ENCODE measurements around the gene MYBBP1A. TPM values are rescaled to one million over a fixed set of nuclear protein-coding genes. Genes with fewer than 3 reads are reported as not detected.

Gene MYBBP1A
- total RNA-seq, 1 experiment from 2014 or later: 174 TPM

GRCh38 chr17:4520060-4520893 is 34.9 kb downstream of the MYBBP1A start:
- DNase-seq (ENCODE audit: low read depth): no peak

- no peak for DNase-seq (ENCODE audit: low read depth)
Observed at GRCh38 chr17:4519361-4519788, 35.8 kb downstream of the MYBBP1A start.

GRCh38 chr17:4518901-4519300 is 36.3 kb downstream of the MYBBP1A start:
- no peak for DNase-seq (ENCODE audit: low read depth)

DNA sequence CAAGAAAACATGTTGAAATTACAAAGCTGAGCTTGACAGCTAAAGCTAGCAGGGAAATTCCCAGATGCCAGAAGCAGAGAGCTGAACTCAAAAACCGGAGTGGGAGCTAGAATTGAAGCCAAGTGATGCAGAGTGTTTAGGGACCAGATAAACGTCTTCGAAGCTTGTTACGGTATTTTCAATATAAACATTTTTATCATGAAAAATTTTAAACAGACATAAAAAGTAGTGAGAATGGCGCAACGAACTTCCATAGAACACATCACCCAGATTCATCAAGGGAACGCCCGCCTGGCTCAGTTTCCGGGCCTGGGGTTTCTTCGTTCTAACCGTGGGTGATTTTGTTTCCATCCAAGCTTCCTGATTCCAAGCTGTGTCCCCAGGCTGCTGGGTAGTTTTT is 38.4 kb downstream of the MYBBP1A start:
- DNase-seq (ENCODE audit: low read depth): no peak

- DNase-seq (ENCODE audit: low read depth): no peak
Observed at GRCh38 chr17:4515501-4515900, 39.7 kb downstream of the MYBBP1A start.

DNA sequence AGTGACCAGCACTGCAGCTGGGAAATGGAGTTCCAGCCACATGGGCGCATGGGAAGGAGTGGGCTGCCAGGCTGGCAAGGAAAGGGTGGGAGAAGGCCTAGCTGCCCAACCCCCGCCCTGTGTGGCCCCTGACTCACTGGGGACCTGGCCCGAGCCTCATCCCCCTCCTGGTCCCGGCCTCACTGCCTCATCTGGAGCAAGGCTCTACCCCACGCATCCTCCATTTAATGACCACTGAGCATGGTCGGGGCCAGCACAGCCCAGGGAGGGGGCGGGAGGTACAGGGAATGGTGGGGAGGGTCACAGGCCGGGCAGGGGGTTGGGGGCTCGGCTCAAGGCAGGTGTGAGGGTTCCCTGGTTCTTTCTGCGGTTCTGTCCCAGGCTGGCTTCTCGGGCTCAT is 40.4 kb downstream of the MYBBP1A start:
- no peak for DNase-seq (ENCODE audit: low read depth)

GRCh38 chr17:4514206-4514605 is 41.0 kb downstream of the MYBBP1A start:
- DNase-seq (ENCODE audit: low read depth): no peak

DNA sequence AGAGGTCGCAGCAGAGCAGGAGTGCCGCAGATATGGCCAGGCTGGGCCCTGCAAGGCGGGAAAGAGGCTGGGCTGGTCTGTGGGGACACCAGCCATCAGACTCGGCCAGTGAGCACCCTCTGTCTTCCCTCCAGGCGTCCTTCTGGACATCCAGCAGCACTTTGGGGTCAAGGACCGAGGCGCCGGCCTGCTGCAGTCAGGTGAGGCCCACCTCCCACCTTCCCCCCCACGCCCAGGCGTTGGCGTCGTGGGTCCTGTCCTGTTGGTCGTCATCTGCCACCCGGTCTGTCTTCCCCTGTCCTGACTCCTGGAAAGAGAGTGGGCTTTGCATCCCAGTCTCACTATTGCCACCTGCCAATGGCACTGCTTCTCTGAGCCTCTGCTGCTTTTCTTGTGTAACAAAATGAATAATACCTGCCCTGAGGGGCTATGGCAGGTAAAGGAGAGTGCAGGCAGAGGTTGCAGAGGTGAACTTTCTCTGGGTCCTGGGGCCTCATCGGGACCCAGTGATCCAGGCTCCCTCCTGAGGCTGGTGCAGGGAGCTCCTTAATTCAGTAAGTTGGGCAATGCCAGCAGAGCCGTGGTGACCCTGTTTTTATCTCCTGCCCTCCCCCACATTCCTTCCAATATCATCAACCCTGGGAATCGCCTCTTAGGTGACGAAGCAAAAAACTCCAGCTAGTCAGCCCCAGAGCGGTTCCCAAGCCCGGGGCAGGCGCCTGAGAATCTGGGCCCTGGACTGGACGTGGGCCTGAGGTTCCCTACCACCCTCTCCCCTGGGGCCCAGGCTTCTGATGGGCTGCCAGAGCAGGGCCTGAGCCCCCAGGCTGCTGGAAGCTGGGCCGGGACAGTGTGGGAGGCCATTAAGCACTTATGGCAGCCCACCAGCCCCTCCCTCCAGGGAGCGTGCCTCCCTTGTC is 41.8 kb downstream of the MYBBP1A start:
- DNase-seq (ENCODE audit: low read depth): no peak

DNA sequence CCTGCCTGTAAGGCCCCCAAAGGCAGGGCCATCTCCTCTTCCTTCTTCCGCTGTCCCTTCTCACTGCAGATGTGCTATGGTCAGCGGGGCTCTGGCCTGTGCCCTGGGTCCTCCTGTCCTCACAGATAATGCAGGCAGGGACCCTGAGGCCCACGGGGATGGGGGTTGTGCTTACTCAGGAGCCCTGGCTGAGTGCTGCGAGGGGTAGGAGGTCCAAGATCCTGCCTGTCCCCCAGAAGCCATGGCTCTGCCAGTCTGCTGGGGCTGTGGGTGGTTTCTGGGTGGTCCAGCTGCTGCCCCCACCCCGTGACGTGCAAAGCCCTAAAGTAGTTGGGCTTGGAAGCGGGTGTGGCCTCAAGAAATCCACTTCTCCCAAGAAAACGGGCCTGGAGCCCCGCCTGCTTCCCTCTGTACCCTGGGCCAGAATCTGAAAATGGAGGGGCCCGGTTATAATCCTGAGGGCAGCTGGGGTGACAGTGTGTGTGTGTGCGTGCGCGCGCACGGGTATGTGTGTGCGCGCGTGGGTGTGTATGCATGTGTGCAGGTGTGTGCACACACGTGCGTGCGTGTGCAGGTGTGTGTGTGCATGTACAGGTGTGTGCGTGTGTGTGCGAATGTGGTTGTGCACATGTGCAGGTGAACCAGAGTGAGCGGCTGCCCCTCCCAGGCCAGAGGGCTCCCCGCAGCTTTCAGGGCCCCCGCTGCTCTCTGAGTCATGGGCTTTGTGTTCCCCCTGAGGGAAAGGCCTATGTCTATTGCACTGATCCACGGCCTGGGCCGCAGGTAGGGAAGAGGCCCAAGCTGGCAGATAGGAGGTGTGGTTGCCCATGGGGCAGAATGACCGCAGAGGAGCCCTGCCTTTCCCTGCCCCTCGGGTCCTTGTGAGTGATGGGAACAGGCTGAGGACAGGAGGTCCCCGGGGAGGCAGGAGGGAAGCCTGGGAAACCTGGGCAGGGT is 42.8 kb downstream of the MYBBP1A start:
- DNase-seq (ENCODE audit: low read depth): no peak

DNA sequence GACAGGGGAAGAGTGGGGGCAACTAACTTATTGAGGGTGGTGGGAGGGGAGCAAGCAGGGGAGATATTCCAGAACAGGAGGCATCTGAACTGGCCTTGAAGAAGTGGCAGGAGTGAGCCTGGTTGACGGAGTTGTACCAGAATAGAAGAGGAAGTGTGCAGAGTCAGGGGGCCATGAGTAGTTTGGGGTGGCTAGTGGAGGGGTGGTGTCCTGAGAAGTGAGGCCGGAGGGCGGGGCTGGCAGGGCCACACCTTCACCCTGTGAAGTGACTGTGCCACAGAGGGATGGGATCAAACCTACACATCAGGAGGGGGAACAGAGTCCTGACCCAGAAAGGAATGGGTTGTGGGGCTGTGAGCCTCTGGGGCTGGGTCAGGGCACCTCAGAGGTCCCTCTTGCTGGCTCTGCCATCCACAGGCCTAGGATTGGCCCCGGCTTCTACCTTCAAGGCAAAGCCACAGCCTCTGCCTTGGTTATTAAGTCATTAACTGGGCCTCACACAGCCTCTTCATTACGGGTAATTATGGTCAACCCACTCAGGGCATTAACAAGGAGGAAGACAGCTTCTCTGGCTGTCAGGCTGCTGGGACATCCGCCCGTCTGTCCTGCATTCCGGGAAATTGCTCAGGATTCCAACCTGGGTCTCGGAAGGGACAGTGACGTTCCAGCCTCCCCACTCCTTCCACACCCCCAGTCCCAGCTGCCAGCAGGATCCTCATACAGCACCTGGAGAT is 43.8 kb downstream of the MYBBP1A start:
- DNase-seq (ENCODE audit: low read depth): no peak

DNA sequence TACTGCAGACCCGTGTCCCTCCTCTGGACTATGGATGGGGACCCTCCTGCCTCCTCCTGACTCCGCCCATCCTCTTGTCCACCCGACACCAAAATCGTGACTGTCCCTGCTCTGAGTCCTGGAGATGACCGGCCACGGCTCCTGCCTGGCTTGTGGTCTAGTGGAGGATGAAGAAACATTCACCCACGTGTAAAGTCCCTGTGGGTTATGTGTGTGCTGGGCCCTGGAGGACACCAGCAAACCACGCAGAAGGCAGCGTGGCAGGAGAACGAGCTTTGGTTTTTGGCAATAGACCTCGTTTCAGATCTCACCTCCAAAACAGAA is 44.6 kb downstream of the MYBBP1A start:
- DNase-seq (ENCODE audit: low read depth): no peak

- no peak for DNase-seq (ENCODE audit: low read depth)
Observed at GRCh38 chr17:4509923-4510617, 45.1 kb downstream of the MYBBP1A start.

GRCh38 chr17:4509401-4509800 is 45.8 kb downstream of the MYBBP1A start:
- peak; percentile 58 for DNase-seq (ENCODE audit: low read depth)

GRCh38 chr17:4508207-4508606 is 47.0 kb downstream of the MYBBP1A start:
- DNase-seq (ENCODE audit: low read depth): no peak

- DNase-seq (ENCODE audit: low read depth): no peak
Observed at GRCh38 chr17:4507361-4508111, 47.6 kb downstream of the MYBBP1A start.

DNA sequence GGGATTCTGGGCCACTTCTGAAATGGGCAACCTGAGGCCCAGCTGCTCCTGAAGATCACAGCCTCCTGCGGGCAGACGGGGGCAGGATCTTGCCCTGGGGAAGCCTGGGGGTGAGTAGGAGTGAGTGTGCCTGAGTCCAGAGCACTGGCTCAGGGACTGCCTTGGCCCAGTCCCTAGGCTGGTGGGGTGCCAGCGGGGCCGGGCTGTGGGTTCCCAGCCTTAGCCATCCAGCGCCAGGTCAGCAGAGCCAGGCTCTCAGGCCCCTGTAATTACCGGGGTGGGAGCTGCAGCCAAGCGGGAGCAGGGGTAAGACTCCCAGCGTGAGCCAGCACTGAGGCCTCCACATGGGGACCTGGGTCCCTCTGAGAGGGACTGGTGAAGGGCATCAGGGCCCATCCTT is 48.3 kb downstream of the MYBBP1A start:
- no peak for DNase-seq (ENCODE audit: low read depth)

GRCh38 chr17:4506175-4506813 is 48.9 kb downstream of the MYBBP1A start:
- no peak for DNase-seq (ENCODE audit: low read depth)

- no peak for DNase-seq (ENCODE audit: low read depth)
Observed at GRCh38 chr17:4505187-4505586, 50.0 kb downstream of the MYBBP1A start.

- no peak for DNase-seq (ENCODE audit: low read depth)
Observed at GRCh38 chr17:4504188-4504587, 51.0 kb downstream of the MYBBP1A start.

Data from Daoy (cell line).